Loucy (cell line): ENCODE data around the gene WDR5B.

ENCODE experiments used
- H2AFZ ChIP-seq: fragments of 200-600 bp; sonication (generic); 2 replicates; pipeline ENCODE4 v1.6.0; 2016; ENCODE audit warnings: antibody characterized with exemption, mild to moderate bottlenecking, low read length, moderate library complexity
- H3F3A ChIP-seq: fragments of 200-600 bp; 2 replicates; pipeline ENCODE4 v1.6.0; 2016; ENCODE audit warnings: antibody characterized with exemption, low read depth, mild to moderate bottlenecking
- H3K27me3 ChIP-seq: fragments of 200-600 bp; sonication (generic); 2 replicates; pipeline ENCODE4 v1.6.1; 2014; ENCODE audit warnings: low read length, mild to moderate bottlenecking; ENCODE audit not compliant: insufficient read depth, poor library complexity, severe bottlenecking
- H3K36me3 ChIP-seq: fragments of 200-600 bp; sonication (generic); 2 replicates; pipeline ENCODE4 v1.6.1; 2016; ENCODE audit warnings: low read length; ENCODE audit not compliant: insufficient read depth
- H3K4me1 ChIP-seq: fragments of 200-600 bp; sonication (generic); 2 replicates; pipeline ENCODE4 v1.5.1; 2014; ENCODE audit warnings: low read length, mild to moderate bottlenecking; ENCODE audit not compliant: insufficient read depth, poor library complexity, severe bottlenecking
- H3K4me2 ChIP-seq: fragments of 200-600 bp; sonication (generic); 2 replicates; pipeline ENCODE4 v1.6.0; 2014; ENCODE audit warnings: antibody characterized with exemption, low read length, low read depth, mild to moderate bottlenecking; ENCODE audit not compliant: poor library complexity, severe bottlenecking
- H3K4me3 ChIP-seq: fragments of 200-600 bp; sonication (generic); 2 replicates; pipeline ENCODE4 v1.5.1; 2014; ENCODE audit warnings: low read length, mild to moderate bottlenecking, mixed read lengths; ENCODE audit not compliant: poor library complexity, severe bottlenecking
- H3K79me2 ChIP-seq: fragments of 200-600 bp; sonication (generic); 2 replicates; pipeline ENCODE4 v1.6.1; 2014; ENCODE audit warnings: low read length; ENCODE audit not compliant: insufficient read depth
- H3K9ac ChIP-seq: fragments of 200-600 bp; sonication (generic); 2 replicates; pipeline ENCODE4 v1.6.0; 2014; ENCODE audit warnings: mild to moderate bottlenecking, low read depth, low read length, moderate library complexity; ENCODE audit not compliant: poor library complexity, severe bottlenecking
- H3K9me2 ChIP-seq: fragments of 200-600 bp; sonication (generic); replicated peaks from 2 replicates; pipeline ENCODE4 v1.6.1; 2016; ENCODE audit warnings: low read depth, low read length, mixed read lengths
- H3K9me3 ChIP-seq: fragments of 200-600 bp; sonication (generic); 2 replicates; pipeline ENCODE4 v1.6.1; 2014; ENCODE audit warnings: mild to moderate bottlenecking, antibody characterized with exemption, low read length, low read depth; ENCODE audit not compliant: insufficient read depth
- H4K20me1 ChIP-seq: fragments of 200-600 bp; sonication (generic); 2 replicates; pipeline ENCODE4 v1.6.0; 2014; ENCODE audit warnings: antibody characterized with exemption, low read length, mild to moderate bottlenecking; ENCODE audit not compliant: insufficient read depth, poor library complexity, severe bottlenecking
- CTCF ChIP-seq: fragments of 200-600 bp; sonication (generic); conservative IDR thresholded peaks from 2 replicates; pipeline ENCODE4 v1.5.1; 2014; ENCODE audit warnings: mild to moderate bottlenecking, antibody characterized with exemption, low read length
- EZH2phosphoT487 ChIP-seq: fragments of 200-600 bp; IDR thresholded peaks from 2 replicates; pipeline ENCODE4 v1.6.1; 2018; ENCODE audit warnings: antibody characterized with exemption, mild to moderate bottlenecking, moderate library complexity, borderline replicate concordance

WDR5B gene

GRCh38 chr3:122396511-122396910 is 19.4 kb downstream of the WDR5B start:
- Histone ChIP-seq H4K20me1 (no peaks in the 10 kb centered on the region), H3K79me2 (peaks cover 45% of the 10 kb centered on the region; the same call in 1 of the 2 replicates), H3K9me3 (no peaks in the 10 kb centered on the region), H3K4me1 (peaks cover 24% of the 10 kb centered on the region), H3K4me2 (no peak overlapping the region), H3K4me3 (no peak overlapping the region), H3K9me2 (no peaks in the 10 kb centered on the region), H3K36me3 (peaks cover 8% of the 10 kb centered on the region; the same call in 1 of the 2 replicates), H3K27me3 (no peaks in the 10 kb centered on the region), H2AFZ (no peak overlapping the region), H3K9ac (no peak overlapping the region), H3F3A (no peaks in the 10 kb centered on the region)
- TF ChIP-seq EZH2phosphoT487, result no peak
- TF ChIP-seq CTCF, result no peak

- Histone ChIP-seq H2AFZ (no peak overlapping the region), H4K20me1 (no peaks in the 10 kb centered on the region), H3K4me1 (peaks cover 27% of the 10 kb centered on the region), H3K9me2 (no peaks in the 10 kb centered on the region), H3K79me2 (peaks cover 49% of the 10 kb centered on the region; the same call in 1 of the 2 replicates), H3K9ac (no peak overlapping the region), H3K9me3 (no peaks in the 10 kb centered on the region), H3K36me3 (peaks cover 8% of the 10 kb centered on the region; the same call in 1 of the 2 replicates), H3K27me3 (no peaks in the 10 kb centered on the region), H3F3A (no peaks in the 10 kb centered on the region), H3K4me3 (no peak overlapping the region), H3K4me2 (no peak overlapping the region)
- TF ChIP-seq CTCF (no peak), EZH2phosphoT487 (no peak)
Measured at GRCh38 chr3:122395582-122395981, 20.3 kb downstream of the WDR5B start.

GRCh38 chr3:122394173-122394572 is 21.7 kb downstream of the WDR5B start:
- Histone ChIP-seq H3F3A (no peaks in the 10 kb centered on the region), H2AFZ (no peak overlapping the region), H3K9ac (peak overlapping the region; percentile 41), H4K20me1 (peaks cover 4% of the 10 kb centered on the region), H3K27me3 (no peaks in the 10 kb centered on the region), H3K4me3 (no peak overlapping the region), H3K4me2 (no peak overlapping the region), H3K9me3 (no peaks in the 10 kb centered on the region), H3K4me1 (peaks cover 39% of the 10 kb centered on the region), H3K79me2 (peaks cover 58% of the 10 kb centered on the region; the same call in 1 of the 2 replicates), H3K36me3 (peaks cover 8% of the 10 kb centered on the region; the same call in 1 of the 2 replicates), H3K9me2 (no peaks in the 10 kb centered on the region)
- no peak for TF ChIP-seq EZH2phosphoT487
- TF ChIP-seq CTCF, result no peak
